ENCODE measurements around the gene HNF1A.

Gene HNF1A

GRCh38 chr12:121009741-121010140, 31.4 kb downstream of the HNF1A start:
- no peak for DNase-seq (ENCODE audit: low spot score)
- TF ChIP-seq CTCF (IDR thresholded peaks at IDR 0.05): no peak

GRCh38 chr12:121010860-121011259, 32.5 kb downstream of the HNF1A start:
- Histone ChIP-seq H3K4me3 (no peak overlapping the region), H3K27ac (no peak overlapping the region)
- no peak for TF ChIP-seq CTCF (IDR thresholded peaks at IDR 0.05)
- DNase-seq (ENCODE audit: low spot score): no peak

More at GRCh38 chr12:121009741-121010140, 31.4 kb downstream of the HNF1A start:
- Histone ChIP-seq H3K27ac (no peak overlapping the region), H3K4me3 (no peak overlapping the region)

GRCh38 chr12:121011820-121012219, 33.5 kb downstream of the HNF1A start:
- DNase-seq (ENCODE audit: low spot score): no peak
- Histone ChIP-seq H3K4me3 (no peak overlapping the region), H3K27ac (no peak overlapping the region)
- TF ChIP-seq CTCF (IDR thresholded peaks at IDR 0.05): no peak

- no peak overlapping the region for H3K27ac ChIP-seq
- TF ChIP-seq CTCF (IDR thresholded peaks at IDR 0.05): no peak
- no peak overlapping the region for H3K4me3 ChIP-seq
- DNase-seq (ENCODE audit: low spot score): no peak
These were observed 35.4 kb downstream of the HNF1A start for GRCh38 chr12:121013715-121014114.

- peak; percentile 92 for DNase-seq (ENCODE audit: low spot score)
- peak within 1 kb of the TSS; percentile 85 for H3K4me3 ChIP-seq
- no peak for TF ChIP-seq CTCF (IDR thresholded peaks at IDR 0.05)
- peak within 1 kb of the TSS; percentile 22 to 79 for H3K27ac ChIP-seq
These were observed 37.8 kb downstream of the HNF1A start, which contains the start of gene C12orf43 for GRCh38 chr12:121015825-121016766. Gene C12orf43 (minus strand): TSS chr12:121016487. CDS start chr12:121016474, 13 bp downstream.

GRCh38 chr12:121017966-121018491, 39.7 kb downstream of the HNF1A start:
- H3K27ac ChIP-seq: no peak overlapping the region
- DNase-seq (ENCODE audit: low spot score): no peak
- H3K4me3 ChIP-seq: no peak overlapping the region
- no peak for TF ChIP-seq CTCF (IDR thresholded peaks at IDR 0.05)

All from coronary artery (tissue), 2 donors.